Brain microvascular endothelial cell (primary cell): ENCODE data around the gene INPP5D.

Experiments used
- DNase-seq: peaks from one replicate; pipeline ENCODE4 v3.0.0-alpha.2; 2020
- H3K27ac ChIP-seq: fragments of 250-450 bp; sonication (Bioruptor Pico); 2 replicates; pipeline ENCODE4 v1.5.1; 2020; ENCODE audit warnings: mild to moderate bottlenecking, moderate library complexity
- H3K27me3 ChIP-seq: fragments of 250-450 bp; sonication (Bioruptor Pico); replicated peaks from 2 replicates; pipeline ENCODE4 v1.5.1; 2020; ENCODE audit warnings: mild to moderate bottlenecking
- H3K36me3 ChIP-seq: fragments of 250-450 bp; sonication (Bioruptor Pico); replicated peaks from 2 replicates; pipeline ENCODE4 v1.5.1; 2020; ENCODE audit warnings: mild to moderate bottlenecking
- H3K4me3 ChIP-seq: 2 replicates; pipeline ENCODE4 v1.5.1; 2011; ENCODE audit warnings: low read depth, mild to moderate bottlenecking, control low read depth, low read length, moderate library complexity
- CTCF ChIP-seq: IDR thresholded peaks from 2 replicates; pipeline ENCODE4 v1.5.1; 2011; ENCODE audit warnings: low read depth, mild to moderate bottlenecking, moderate library complexity, low read length, control low read depth, inconsistent platforms; ENCODE audit errors: missing control alignments
- in situ Hi-C: cut with HindIII; loops from 2 replicates; pipeline ENCODE4 v1.10.0; 2017; ENCODE audit warnings: low sequenced_read_pairs, low pct_ligation_motif_present

Gene INPP5D

GRCh38 chr2:233173115-233173514 lies 113.0 kb downstream of the INPP5D start:
- DNase-seq: no peak
- in situ Hi-C loops: no loop called here
- Histone ChIP-seq H3K36me3 (no peaks in the 10 kb centered on the region), H3K4me3 (no peak overlapping the region), H3K27ac (no peak overlapping the region), H3K27me3 (no peaks in the 10 kb centered on the region)
- no peak for TF ChIP-seq CTCF

- no peaks in the 10 kb centered on the region for H3K36me3 ChIP-seq
Measured at GRCh38 chr2:233174137-233174536, 114.0 kb downstream of the INPP5D start.

GRCh38 chr2:233178994-233179847 lies 119.1 kb downstream of the INPP5D start:
- in situ Hi-C loops: no loop called here
- TF ChIP-seq CTCF: no peak
- Histone ChIP-seq H3K4me3 (no peak overlapping the region), H3K27me3 (no peaks in the 10 kb centered on the region), H3K36me3 (no peaks in the 10 kb centered on the region), H3K27ac (no peak overlapping the region)
- no peak for DNase-seq

More at GRCh38 chr2:233174137-233174536, 114.0 kb downstream of the INPP5D start:
- Histone ChIP-seq H3K4me3 (no peak overlapping the region), H3K27me3 (no peaks in the 10 kb centered on the region), H3K27ac (no peak overlapping the region)
- in situ Hi-C loops: no loop called here
- no peak for DNase-seq
- TF ChIP-seq CTCF: no peak

- in situ Hi-C loops: no loop called here
- Histone ChIP-seq H3K36me3 (no peaks in the 10 kb centered on the region), H3K27ac (no peak overlapping the region), H3K4me3 (no peak overlapping the region), H3K27me3 (no peaks in the 10 kb centered on the region)
- no peak for TF ChIP-seq CTCF
- no peak for DNase-seq
Measured at GRCh38 chr2:233179848-233180366, 119.8 kb downstream of the INPP5D start.

GRCh38 chr2:233183869-233184418 lies 123.8 kb downstream of the INPP5D start:
- in situ Hi-C loops: no loop called here
- TF ChIP-seq CTCF: no peak
- no peaks in the 10 kb centered on the region for H3K27me3 ChIP-seq
- H3K4me3 ChIP-seq: no peak overlapping the region
- H3K36me3 ChIP-seq: no peaks in the 10 kb centered on the region
- DNase-seq: no peak
- no peak overlapping the region for H3K27ac ChIP-seq
